ENCODE measurements around the gene SPAG6.

- no peak for TF ChIP-seq CTCF (IDR thresholded peaks at IDR 0.05)
- no peak for TF ChIP-seq ZNF281 (CRISPR knock-in tag; IDR thresholded peaks at IDR 0.05)
- no peak for TF ChIP-seq E2F5 (CRISPR knock-in tag; IDR thresholded peaks at IDR 0.05)
These were observed 69.8 kb downstream of the SPAG6 start for GRCh38 chr10:22415072-22415471.

Measured in WTC11 (cell line).